GM21576 (cell line): ENCODE data around the gene ANO10.
A peak's percentile ranks its signal among the peaks of the same experiment; 100 is the strongest.

Experiments used
- ATAC-seq: cut with Tn5 transposase; IDR thresholded peaks from one replicate; pipeline ENCODE4 v1.9.1; 2021; ENCODE audit warnings: mild to moderate bottlenecking, moderate library complexity; ENCODE audit not compliant: unreplicated experiment

ANO10 gene

DNA sequence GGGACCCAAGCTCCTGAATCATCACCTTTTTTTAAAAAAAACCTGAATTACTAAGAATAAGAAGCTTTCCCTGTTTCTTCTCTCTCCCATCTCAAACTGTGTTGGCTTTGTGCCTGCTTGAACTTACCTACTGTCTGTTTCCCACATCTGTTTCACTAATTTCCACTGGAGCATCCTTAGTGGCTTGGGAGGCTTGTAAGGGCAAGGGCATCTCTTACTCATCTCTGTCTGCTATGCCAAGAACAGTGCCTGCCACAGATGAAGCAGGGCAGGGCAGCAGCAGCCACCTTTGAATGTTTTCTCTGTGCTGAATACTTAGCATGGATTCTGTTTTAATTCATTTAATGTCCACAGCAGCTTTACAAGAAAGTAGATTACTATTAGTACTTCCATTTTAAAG, 293.2 kb downstream of the ANO10 start:
- ATAC-seq: no peak

DNA sequence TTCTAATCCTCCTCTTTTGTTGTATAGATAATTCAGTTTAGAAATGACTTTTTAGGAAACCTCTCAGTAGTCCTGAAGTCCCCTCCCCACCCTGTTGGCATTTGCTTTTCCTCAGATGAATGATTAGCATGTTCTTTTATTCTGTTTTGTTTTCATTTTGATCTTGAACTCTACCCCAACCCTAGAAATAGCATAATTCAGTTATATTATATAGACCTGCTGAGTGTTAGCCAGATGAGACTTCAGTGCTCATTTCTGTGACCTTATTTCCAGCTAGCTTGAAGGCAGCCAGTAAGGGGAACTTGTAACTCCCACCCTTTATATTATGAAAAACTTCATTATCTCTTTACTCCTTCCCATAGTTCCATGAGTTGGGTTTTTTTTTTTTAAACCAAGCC, 294.2 kb downstream of the ANO10 start:
- ATAC-seq: no peak

DNA sequence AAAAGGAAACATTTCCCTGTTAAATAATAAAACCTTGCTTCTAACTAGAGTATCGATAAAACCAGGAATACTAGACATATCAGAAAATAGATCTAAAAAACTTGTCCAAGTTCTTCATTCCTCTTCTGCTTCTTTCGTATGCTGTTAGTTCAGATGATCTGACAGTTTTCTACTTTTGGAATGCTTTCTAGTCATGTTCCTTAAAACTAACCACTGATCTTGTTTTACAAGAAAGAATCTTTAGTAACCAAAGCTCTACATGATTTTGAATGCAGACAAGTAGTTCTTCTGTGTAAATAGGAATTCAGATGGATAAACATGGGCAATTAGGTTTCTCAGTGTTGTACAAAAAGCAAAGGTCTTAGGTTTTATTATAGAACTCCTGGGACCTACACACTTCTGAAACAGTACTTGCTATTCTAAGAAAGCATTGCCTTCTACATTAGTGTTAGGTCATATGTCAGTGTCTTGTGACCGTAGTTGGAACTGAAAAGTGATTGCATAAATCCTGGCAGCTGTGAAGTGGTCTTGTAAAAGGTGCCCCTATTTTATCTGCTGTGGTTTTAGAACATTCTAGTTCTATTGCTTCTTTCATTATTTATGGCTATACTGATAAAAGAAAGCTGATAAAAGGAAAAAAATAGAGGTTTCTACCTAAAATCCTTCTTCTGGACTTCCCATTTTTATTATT, 294.8 kb downstream of the ANO10 start:
- ATAC-seq: peak; percentile 79

DNA sequence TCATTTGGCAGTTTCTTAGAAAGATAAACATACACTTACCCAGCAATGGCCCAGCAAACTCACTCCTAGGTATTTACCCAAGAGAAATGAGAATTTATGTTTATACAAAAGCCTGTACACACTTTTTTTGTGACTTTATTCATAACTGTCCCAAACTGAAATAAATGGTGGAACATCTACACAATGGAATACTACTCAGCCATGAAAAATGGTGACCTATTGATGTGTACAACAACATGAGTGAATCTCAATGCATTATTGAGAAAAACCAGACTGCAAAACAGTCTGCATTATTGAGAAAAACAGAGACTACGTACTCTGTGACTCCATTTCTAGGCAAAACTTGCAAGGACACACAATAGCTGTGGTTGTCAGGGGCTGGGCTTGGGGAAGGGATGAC, 298.3 kb downstream of the ANO10 start:
- no peak for ATAC-seq

GRCh38 chr3:43320288-43320687, 301.5 kb downstream of the ANO10 start:
- no peak for ATAC-seq

GRCh38 chr3:43319794-43320193, 302.0 kb downstream of the ANO10 start:
- ATAC-seq: no peak

DNA sequence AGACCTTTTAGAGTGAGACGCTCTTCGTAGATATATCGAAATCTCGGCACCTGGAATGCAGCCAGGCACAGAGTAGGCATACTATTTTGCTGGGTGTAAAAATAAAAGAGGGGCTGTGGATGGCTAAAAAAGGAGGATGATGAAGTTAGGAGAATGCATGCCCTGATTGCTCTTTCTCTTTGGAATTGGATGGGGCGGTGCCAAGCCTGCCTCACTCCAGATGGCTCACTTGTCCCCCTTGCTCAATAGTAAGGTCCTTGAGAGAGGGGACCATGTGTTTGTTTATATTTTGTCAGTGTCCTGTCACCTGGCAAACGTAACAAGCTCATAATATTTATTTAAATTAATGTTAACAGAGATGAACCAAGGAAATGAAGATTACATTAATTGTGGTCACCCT, 302.4 kb downstream of the ANO10 start:
- ATAC-seq: no peak

GRCh38 chr3:43317461-43318316, 304.1 kb downstream of the ANO10 start:
- ATAC-seq: no peak

DNA sequence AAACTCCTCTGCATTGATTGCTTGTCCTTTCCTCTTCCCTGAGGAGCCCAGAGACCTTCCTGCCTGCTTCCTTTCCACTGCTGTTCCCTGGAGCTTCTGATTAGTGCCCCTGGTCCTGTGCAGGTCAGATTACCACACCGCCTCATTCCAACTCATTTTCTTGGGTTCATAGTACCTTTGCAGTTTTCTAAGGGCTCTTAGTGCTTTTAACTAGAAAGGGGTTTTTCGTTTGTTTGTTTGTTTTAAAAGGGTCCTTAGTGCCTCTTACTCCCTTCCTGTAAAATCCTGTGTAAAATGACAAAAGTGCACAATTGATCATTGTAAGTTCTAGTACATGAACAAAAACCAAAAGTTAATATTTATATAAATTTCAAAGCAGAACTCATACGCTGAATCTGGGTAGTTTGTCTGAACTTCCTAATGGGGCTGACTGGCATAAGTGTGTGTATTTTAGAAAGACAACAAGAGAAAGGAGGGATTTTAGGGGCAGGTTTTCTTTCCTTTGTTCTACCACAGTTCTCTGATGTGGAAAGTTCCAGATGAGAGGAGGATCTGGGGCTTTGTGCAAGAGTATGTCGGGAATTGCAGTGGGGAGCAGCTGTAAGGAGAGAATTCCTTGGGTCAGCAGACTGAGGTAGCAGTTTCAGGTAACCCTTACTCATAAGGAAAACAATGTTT, 304.9 kb downstream of the ANO10 start:
- no peak for ATAC-seq
